GM15510 (cell line): ENCODE data around the gene ABCG2.

Experiments
- POLR2A ChIP-seq: IDR thresholded peaks from 3 replicates; pipeline ENCODE4 v1.6.1; 2011; ENCODE audit warnings: borderline replicate concordance; ENCODE audit not compliant: insufficient read length; ENCODE audit errors: extremely low read depth

Gene ABCG2

DNA sequence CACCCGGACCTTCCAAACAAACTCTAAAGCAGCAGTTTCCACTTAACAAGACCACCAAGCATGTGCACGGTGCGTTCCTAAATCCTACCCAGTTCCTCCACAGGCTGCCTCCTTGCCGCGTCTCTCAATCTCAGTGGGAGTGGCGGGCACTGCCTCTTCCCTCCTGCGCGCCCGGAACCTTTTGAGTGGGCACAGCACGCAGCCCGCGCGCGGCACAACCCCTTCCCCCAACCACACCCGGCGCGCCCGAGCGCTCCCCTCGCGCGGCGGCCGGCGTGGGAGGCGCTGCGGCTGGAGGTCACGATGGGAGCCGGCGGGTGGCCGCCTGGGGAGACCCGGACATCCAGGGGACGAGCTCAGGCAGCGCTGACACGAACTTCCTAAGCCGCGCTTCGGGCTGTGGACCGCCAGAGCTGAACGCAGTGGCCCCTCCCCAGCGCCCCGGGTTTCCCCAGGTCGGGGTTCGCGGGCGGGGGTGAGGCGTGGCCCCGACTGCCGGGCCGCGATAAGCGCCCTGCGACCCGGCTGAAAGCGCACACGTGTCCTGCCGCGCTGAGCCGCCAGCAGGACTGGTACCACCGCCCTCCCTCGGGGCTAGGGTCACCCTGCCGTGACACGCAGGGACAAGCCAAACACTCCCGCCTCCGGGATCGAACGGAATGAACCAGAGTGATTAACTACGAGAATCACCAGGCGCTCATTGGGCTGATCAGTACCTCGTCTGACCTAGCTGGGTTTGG lies at the start of gene ABCG2:
ABCG2 (minus strand) TSS at position 151 of the 740 bp plus-strand sequence. CDS start 18,644 bp downstream, outside the sequence.
- TF ChIP-seq POLR2A = no peak

DNA sequence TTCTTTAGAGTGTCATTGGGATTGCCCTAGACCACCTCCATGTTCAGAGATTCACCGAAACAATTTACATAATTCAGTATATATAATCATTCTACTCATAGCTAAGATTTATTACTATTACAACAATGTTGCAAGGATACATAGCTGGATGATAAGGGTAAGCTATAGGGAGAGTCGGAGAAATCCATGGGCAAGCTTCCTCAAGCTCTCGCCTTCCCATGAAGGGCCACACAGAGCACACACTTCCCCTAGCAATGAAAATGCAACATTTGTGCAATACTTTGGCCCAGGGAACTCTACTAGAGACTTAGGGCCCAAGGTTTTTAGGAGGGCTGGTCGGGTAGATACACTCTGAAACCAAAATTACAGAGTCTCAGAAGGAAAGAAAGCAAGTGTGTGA lies 49.7 kb upstream of the ABCG2 start:
- no peak for TF ChIP-seq POLR2A

GRCh38 chr4:88207171-88207570 lies 48.7 kb upstream of the ABCG2 start:
- TF ChIP-seq POLR2A = no peak

- TF ChIP-seq POLR2A = no peak
These were observed 46.4 kb upstream of the ABCG2 start for GRCh38 chr4:88204882-88205281.

- no peak for TF ChIP-seq POLR2A
These were observed 44.0 kb upstream of the ABCG2 start for GRCh38 chr4:88202443-88202842.

GRCh38 chr4:88200186-88200585 lies 41.7 kb upstream of the ABCG2 start:
- no peak for TF ChIP-seq POLR2A

DNA sequence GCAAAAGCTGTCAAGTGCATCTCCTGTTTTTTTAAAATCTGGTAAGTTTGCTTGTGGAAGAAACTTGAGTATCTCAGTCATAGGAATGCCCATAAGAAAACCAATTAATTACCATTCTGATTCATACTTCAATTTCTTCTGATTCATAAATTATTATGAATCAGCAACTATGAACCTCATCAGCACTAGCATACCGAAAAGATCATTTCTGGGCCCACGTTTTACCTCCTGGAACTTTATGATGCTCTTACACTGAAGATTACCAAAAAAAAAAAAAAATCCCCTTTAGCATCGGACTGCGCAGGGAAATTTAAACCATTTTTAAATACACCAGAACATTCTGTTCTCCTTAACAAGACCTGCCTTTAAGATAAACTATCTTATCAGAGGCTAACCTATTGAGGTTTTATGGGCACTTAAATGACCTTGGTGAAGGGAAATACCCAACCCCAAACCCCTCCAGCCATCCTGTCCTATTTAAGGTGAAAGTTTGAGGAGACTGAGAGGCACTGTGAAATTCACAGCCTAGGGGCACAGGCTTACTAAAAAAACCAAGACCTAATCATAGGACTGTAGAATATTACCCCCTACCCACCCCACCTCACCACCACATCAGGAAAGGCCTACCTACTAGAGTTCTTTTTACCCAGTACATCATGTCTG lies 38.2 kb upstream of the ABCG2 start:
- TF ChIP-seq POLR2A = no peak

DNA sequence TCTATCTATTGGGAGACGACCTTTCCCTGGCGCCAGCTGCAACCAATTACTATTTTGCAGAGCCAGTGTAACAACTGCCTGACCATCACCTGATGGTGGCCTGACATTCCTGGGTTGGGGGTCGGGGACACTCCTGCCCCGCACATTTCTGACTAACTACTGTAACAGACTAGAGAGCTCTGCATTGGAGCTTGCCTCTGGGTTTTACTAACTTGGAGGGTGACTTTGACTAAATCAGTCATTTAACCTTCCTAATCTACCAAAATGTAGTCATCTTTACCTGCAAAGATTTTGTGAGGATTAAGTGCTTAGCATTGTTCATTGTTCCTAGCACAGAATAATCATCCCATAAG lies 37.5 kb upstream of the ABCG2 start:
- TF ChIP-seq POLR2A = no peak

GRCh38 chr4:88195328-88196012 lies 37.0 kb upstream of the ABCG2 start:
- TF ChIP-seq POLR2A = no peak

- no peak for TF ChIP-seq POLR2A
These were observed 33.0 kb upstream of the ABCG2 start for GRCh38 chr4:88191404-88191803.

- no peak for TF ChIP-seq POLR2A
These were observed 31.6 kb upstream of the ABCG2 start for GRCh38 chr4:88189881-88190585.

GRCh38 chr4:88189418-88189738 lies 30.9 kb upstream of the ABCG2 start:
- no peak for TF ChIP-seq POLR2A

DNA sequence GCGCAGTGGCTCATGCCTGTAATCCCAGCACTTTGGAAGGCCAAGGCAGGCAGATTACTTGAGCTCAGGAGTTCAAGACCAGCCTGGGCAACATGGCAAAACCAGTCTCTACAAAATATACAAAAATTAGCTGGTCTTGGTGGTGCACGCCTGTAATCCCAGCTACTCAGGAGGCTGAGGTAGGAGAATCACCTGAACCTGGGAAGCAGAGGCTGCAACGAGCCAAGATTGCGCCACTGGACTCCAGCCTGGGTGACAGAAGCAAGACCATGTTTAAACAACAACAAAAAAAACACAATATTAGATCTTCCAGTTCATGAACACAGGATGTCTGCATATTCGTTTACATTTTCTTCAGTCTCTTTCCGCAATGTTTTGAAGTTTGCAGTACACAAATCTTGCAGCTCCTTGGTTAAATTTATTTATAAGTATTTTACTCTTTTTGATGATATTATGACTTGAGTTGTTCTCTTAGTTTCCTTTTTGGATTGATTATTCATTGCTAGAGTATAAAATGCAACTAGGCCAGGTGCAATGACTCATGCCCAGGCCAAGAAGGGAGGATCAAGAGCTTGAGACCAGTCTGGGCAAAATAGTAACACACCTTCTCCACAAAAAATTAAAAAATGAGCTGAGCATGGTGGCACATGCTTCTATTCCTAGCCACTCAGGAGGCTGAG lies 30.4 kb upstream of the ABCG2 start:
- TF ChIP-seq POLR2A = no peak

GRCh38 chr4:88187766-88188165 lies 29.3 kb upstream of the ABCG2 start:
- TF ChIP-seq POLR2A = no peak

DNA sequence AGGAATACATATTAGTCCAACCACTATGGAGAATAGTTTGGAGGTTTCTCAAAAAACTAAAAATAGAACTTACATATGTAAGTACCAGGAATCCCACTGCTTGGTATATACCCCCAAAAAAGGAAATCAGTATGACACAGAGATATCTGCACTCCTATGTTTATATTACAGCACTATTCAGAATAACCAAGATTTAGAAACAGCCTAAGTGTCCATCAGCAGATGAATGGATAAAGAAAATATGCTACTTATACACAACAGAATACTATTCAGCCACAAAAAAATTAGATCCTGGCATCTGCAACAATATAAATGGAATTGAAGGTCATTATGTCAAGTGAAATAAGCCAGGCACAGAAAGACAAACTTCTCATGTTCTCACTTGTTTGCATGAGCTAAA lies 27.5 kb upstream of the ABCG2 start:
- TF ChIP-seq POLR2A = no peak
